ENCODE data around the gene HSPA12B. TPM values are rescaled to one million over a fixed set of nuclear protein-coding genes. Genes with fewer than 3 reads are reported as not detected.

Gene HSPA12B
- polyA plus RNA-seq, 2 of the 4 experiments (the other 2 are of a cell fraction): 0.37 to 1.2 TPM

- peak; percentile 37; the same call in 2 of the 3 replicates for TF ChIP-seq CTCF (IDR thresholded peaks at IDR 0.05)
- TF ChIP-seq SREBF2 (IDR thresholded peaks at IDR 0.05): no peak
- TF ChIP-seq FOXS1 (CRISPR knock-in tag; IDR thresholded peaks at IDR 0.05): no peak
- TF ChIP-seq KDM1A (IDR thresholded peaks at IDR 0.05; ENCODE audit: low read depth): peak; percentile 98
- peak; percentile 89 for TF ChIP-seq POLR2A (IDR thresholded peaks at IDR 0.05; ENCODE audit: low read length)
- no peak for TF ChIP-seq HES2 (IDR thresholded peaks at IDR 0.05)
- peak; percentile 89; the same call in 1 of the 2 replicates for TF ChIP-seq EHF (CRISPR knock-in tag; IDR thresholded peaks at IDR 0.05)
- TF ChIP-seq HOXB13 (CRISPR knock-in tag; IDR thresholded peaks at IDR 0.05; ENCODE audit: low read depth): no peak
- TF ChIP-seq PBX3 (IDR thresholded peaks at IDR 0.05): peak; percentile 56; the same call in 1 of the 2 replicates
- 0 out of 2 replicates have a peak, but pooled peaks have one; percentile 43 for TF ChIP-seq MYC (IDR thresholded peaks at IDR 0.05; ENCODE audit: borderline replicate concordance, low read length)
- TF ChIP-seq HOXA7 (CRISPR knock-in tag; IDR thresholded peaks at IDR 0.05): peak; percentile 25; the same call in 1 of the 2 replicates
- no peak for TF ChIP-seq NFE2L2 (conservative IDR thresholded peaks at IDR 0.05; ENCODE audit: low read length)
- no peak for TF ChIP-seq MAFK (IDR thresholded peaks at IDR 0.05; ENCODE audit: partially characterized antibody)
- peak; percentile 16; the same call in 1 of the 2 replicates for TF ChIP-seq GATA3 (IDR thresholded peaks at IDR 0.05; ENCODE audit: borderline replicate concordance)
- no peak for TF ChIP-seq ZC3H11A (IDR thresholded peaks at IDR 0.05)
- no peak for TF ChIP-seq KDM5A (IDR thresholded peaks at IDR 0.05)
- TF ChIP-seq CBX8 (IDR thresholded peaks at IDR 0.05): no peak
These were observed 63.3 kb downstream of the HSPA12B start, which contains the start of gene CDC25B (continued) for GRCh38 chr20:3795511-3796468.

- peak; percentile 17 to 39 for ATAC-seq
- ChIA-PET CTCF (interaction anchor here (0.7 to 3.3 kb wide), 3 partner anchors 10 to 58 kb away, joined by 3 to 29 read pairs (median 11); partner anchors contain the start of gene CENPB), POLR2A (interaction anchor here (0.7 to 2.2 kb wide), 8 partner anchors 8 to 813 kb away, joined by 3 to 36 read pairs (median 6); partner anchors contain the start of genes AP5S1 and CENPB)
- DNase-seq (ENCODE audit: low read depth in 1 of 2, low spot score in 1 of 2): no peak
- peak overlapping the region; percentile 98 to 99 for H3K27ac ChIP-seq
- 2% methylated on average over 21 of the region's 33 CpGs for WGBS (ENCODE audit: missing lambda C conversion rate)
- H3K4me1 ChIP-seq: peaks cover 44% of the 10 kb centered on the region
- peak overlapping the region; percentile 84 for H3K4me2 ChIP-seq
- FAIRE-seq: no peak
- H3K4me3 ChIP-seq: peak overlapping the region; percentile 84
- no peaks in the 10 kb centered on the region for H3K9me3 ChIP-seq
- no peak for TF ChIP-seq CBX8 (IDR thresholded peaks at IDR 0.05)
- TF ChIP-seq HDAC2 (IDR thresholded peaks at IDR 0.05): 0 out of 2 replicates have a peak, but pooled peaks have one; percentile 12
- no peak for TF ChIP-seq RFX5 (IDR thresholded peaks at IDR 0.05)
- no peak for TF ChIP-seq HOXA7 (CRISPR knock-in tag; IDR thresholded peaks at IDR 0.05)
- peak in 1 of 2 experiments; percentile 70; a peak in 2 of 5 replicates for TF ChIP-seq JUN (IDR thresholded peaks at IDR 0.05)
- 0 out of 2 replicates have a peak, but pooled peaks have one; percentile 71 for TF ChIP-seq EHF (CRISPR knock-in tag; IDR thresholded peaks at IDR 0.05)
- no peak for TF ChIP-seq NPAS2 (CRISPR knock-in tag; IDR thresholded peaks at IDR 0.05; ENCODE audit: borderline replicate concordance)
- 0 out of 2 replicates have a peak, but pooled peaks have one; percentile 18 for TF ChIP-seq HMGXB4 (CRISPR knock-in tag; IDR thresholded peaks at IDR 0.05; ENCODE audit: borderline replicate concordance)
- no peak for TF ChIP-seq HEYL (CRISPR knock-in tag; IDR thresholded peaks at IDR 0.05)
- 0 out of 5 replicates have a peak, but pooled peaks of 1 of the 2 experiments have one; percentile 5 for TF ChIP-seq RAD21 (conservative IDR thresholded peaks at IDR 0.05 in 1 of 2, IDR thresholded peaks at IDR 0.05 in 1 of 2)
- TF ChIP-seq ZC3H11A (IDR thresholded peaks at IDR 0.05): no peak
- TF ChIP-seq BCL3 (IDR thresholded peaks at IDR 0.05): peak; percentile 15; the same call in 1 of the 3 replicates
- 0 out of 2 replicates have a peak, but pooled peaks have one; percentile 17 for TF ChIP-seq HOXB13 (CRISPR knock-in tag; IDR thresholded peaks at IDR 0.05; ENCODE audit: low read depth)
These were observed 64.2 kb downstream of the HSPA12B start for GRCh38 chr20:3796477-3797225.
